Fibroblast of lung (primary cell): ENCODE measurements around the gene PHGDH. TPM values are rescaled to one million over a fixed set of nuclear protein-coding genes. Genes with fewer than 3 reads are reported as not detected.

Experiments used
- DNase-seq, 2 donors: peaks; one replicate each; pipeline versions ENCODE4 v3.0.0 to v3.0.0-alpha.2; 2010; ENCODE audit warnings: low read depth in 2 of 2
- H2AFZ ChIP-seq: 2 replicates; pipeline ENCODE4 v1.5.1; 2012; ENCODE audit warnings: low read length, control low read depth, inconsistent platforms
- H3K27ac ChIP-seq: 2 replicates; pipeline ENCODE4 v1.5.1; 2011; ENCODE audit warnings: low read length, control low read depth; ENCODE audit not compliant: insufficient read depth
- H3K27me3 ChIP-seq: 2 replicates; pipeline ENCODE4 v1.5.1; 2011; ENCODE audit warnings: mild to moderate bottlenecking, low read length; ENCODE audit not compliant: control insufficient read depth, insufficient read depth
- H3K36me3 ChIP-seq: 2 replicates; pipeline ENCODE4 v1.5.1; 2011; ENCODE audit warnings: low read length; ENCODE audit not compliant: control insufficient read depth, insufficient read depth
- H3K4me1 ChIP-seq: 2 replicates; pipeline ENCODE4 v1.5.1; 2011; ENCODE audit warnings: low read length; ENCODE audit not compliant: control insufficient read depth, insufficient read depth; ENCODE audit errors: extremely low read depth
- H3K4me2 ChIP-seq: 2 replicates; pipeline ENCODE4 v1.5.1; 2011; ENCODE audit warnings: low read length, control low read depth; ENCODE audit not compliant: insufficient read depth; ENCODE audit errors: extremely low read depth
- H3K4me3 ChIP-seq, 4 experiments: fragments of 200-600 bp in 1 of 4; sonication (generic) in 1 of 4; replicated peaks in 1 of 4; 2 replicates each; pipeline ENCODE4 v1.5.1; 2011 to 2016; ENCODE audit warnings: low read length in 4 of 4, low read depth in 3 of 4, mild to moderate bottlenecking in 3 of 4, control low read depth in 2 of 4, inconsistent platforms in 1 of 4, mixed read lengths in 1 of 4; ENCODE audit not compliant: insufficient read depth in 1 of 4; ENCODE audit errors: control extremely low read depth in 1 of 4
- H3K79me2 ChIP-seq: 2 replicates; pipeline ENCODE4 v1.5.1; 2012; ENCODE audit warnings: mild to moderate bottlenecking, low read length, inconsistent platforms; ENCODE audit not compliant: control insufficient read depth, insufficient read depth
- H3K9ac ChIP-seq: 2 replicates; pipeline ENCODE4 v1.5.1; 2011; ENCODE audit warnings: mild to moderate bottlenecking, low read length, control low read depth; ENCODE audit not compliant: insufficient read depth
- H3K9me3 ChIP-seq: 2 replicates; pipeline ENCODE4 v1.5.1; 2012; ENCODE audit warnings: low read depth, low read length; ENCODE audit not compliant: control insufficient read depth, insufficient read depth
- H4K20me1 ChIP-seq: 2 replicates; pipeline ENCODE4 v1.5.1; 2011; ENCODE audit warnings: low read length; ENCODE audit not compliant: control insufficient read depth, insufficient read depth; ENCODE audit errors: extremely low read depth
- EZH2 ChIP-seq: IDR thresholded peaks from 2 replicates; pipeline ENCODE4 v1.5.1; 2012; ENCODE audit warnings: low read length, control low read depth, mild to moderate bottlenecking; ENCODE audit errors: missing control alignments
- polyA plus RNA-seq, 2 donors: library from polyadenylated mRNA; depleted of rRNA in 1 of 2; stranded (reverse) in 1 of 2; unstranded in 1 of 2; fragments of >200 nt; gene quantifications; 2 replicates each; pipeline ENCODE4 v1.2.1, GENCODE V29; 2011 to 2012; ENCODE audit warnings: missing spikeins in 1 of 2
- total RNA-seq: library from RNA; depleted of rRNA; stranded (reverse); fragments of >200 nt; gene quantifications from 2 replicates; pipeline ENCODE4 v1.2.1, GENCODE V29; 2014
- TF ChIP-seq, protein P1 (sequence below), 2 donors: IDR thresholded peaks in 1 of 2; conservative IDR thresholded peaks in 1 of 2; 1 replicate in 1 of 2; 2 replicates in 1 of 2; pipeline ENCODE4 v1.5.1; 2011 to 2012; ENCODE audit warnings: low read length in 2 of 2, control low read depth in 1 of 2, inconsistent platforms in 1 of 2, low read depth in 1 of 2, mild to moderate bottlenecking in 1 of 2

Gene PHGDH
- total and polyA plus RNA-seq, 2 donors (not counting 1 experiment from before 2014, with no cell fraction given): 44.3 to 201 TPM

DNA sequence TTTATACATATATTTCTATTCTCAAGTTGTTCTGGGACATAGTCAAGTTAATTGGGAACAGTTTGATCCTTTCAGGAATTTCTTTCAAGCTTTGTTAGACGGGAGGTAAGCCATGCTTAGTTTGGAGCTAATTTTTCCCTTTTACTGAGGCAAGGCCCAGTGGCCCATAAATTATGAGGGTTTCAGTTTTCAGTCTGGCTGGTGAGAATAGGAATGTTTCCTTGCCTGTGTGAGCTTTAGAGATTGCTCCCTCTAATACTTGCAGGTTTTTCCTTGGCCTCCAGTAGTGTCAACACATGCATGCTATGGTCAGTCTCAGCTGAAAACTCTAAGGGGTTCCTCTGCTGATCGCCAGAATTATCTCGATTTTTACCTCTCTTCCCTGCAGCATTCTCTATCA, 14.1 kb upstream of the PHGDH start:
- Histone ChIP-seq H3K36me3 (no peaks in the 10 kb centered on the region), H3K4me1 (no peaks in the 10 kb centered on the region), H4K20me1 (no peaks in the 10 kb centered on the region), H3K9ac (no peak overlapping the region), H3K4me3 (no peak overlapping the region), H3K27ac (no peak overlapping the region), H3K79me2 (no peaks in the 10 kb centered on the region), H3K27me3 (no peaks in the 10 kb centered on the region), H2AFZ (no peak overlapping the region), H3K4me2 (no peak overlapping the region), H3K9me3 (no peaks in the 10 kb centered on the region)
- TF ChIP-seq, protein P1, sequence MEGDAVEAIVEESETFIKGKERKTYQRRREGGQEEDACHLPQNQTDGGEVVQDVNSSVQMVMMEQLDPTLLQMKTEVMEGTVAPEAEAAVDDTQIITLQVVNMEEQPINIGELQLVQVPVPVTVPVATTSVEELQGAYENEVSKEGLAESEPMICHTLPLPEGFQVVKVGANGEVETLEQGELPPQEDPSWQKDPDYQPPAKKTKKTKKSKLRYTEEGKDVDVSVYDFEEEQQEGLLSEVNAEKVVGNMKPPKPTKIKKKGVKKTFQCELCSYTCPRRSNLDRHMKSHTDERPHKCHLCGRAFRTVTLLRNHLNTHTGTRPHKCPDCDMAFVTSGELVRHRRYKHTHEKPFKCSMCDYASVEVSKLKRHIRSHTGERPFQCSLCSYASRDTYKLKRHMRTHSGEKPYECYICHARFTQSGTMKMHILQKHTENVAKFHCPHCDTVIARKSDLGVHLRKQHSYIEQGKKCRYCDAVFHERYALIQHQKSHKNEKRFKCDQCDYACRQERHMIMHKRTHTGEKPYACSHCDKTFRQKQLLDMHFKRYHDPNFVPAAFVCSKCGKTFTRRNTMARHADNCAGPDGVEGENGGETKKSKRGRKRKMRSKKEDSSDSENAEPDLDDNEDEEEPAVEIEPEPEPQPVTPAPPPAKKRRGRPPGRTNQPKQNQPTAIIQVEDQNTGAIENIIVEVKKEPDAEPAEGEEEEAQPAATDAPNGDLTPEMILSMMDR (conservative IDR thresholded peaks at IDR 0.05 in 1 of 2, IDR thresholded peaks at IDR 0.05 in 1 of 2; ENCODE audit: low read depth in 1 of 2, low read length in 2 of 2): no peak
- TF ChIP-seq EZH2: no peak
- no peak for DNase-seq

DNA sequence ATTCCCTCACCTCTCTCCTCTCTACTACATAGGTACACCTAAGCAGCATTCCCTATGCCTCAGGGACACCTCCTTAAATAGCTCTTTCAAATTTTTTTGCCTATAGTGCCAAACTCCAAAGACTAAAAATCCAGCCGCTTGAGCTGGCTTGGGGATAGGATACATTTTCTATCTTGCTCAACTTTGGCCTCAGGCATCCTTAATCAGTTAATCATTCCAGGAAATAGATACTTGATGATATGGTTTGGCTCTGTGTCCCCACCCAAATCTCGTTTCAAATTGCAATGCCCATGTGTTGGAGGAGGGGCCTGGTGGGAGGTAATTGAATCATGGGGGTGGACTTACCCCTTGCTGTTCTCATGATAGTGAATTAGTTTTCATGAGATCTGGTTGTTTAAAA, 11.4 kb upstream of the PHGDH start:
- Histone ChIP-seq H3K27me3 (no peaks in the 10 kb centered on the region), H3K79me2 (no peaks in the 10 kb centered on the region), H3K36me3 (no peaks in the 10 kb centered on the region), H3K4me1 (no peaks in the 10 kb centered on the region), H3K9me3 (no peaks in the 10 kb centered on the region), H3K9ac (no peak overlapping the region), H3K27ac (no peak overlapping the region), H4K20me1 (no peaks in the 10 kb centered on the region), H3K4me2 (no peak overlapping the region), H3K4me3 (no peak overlapping the region), H2AFZ (no peak overlapping the region)
- DNase-seq: no peak
- TF ChIP-seq, protein P1 (conservative IDR thresholded peaks at IDR 0.05 in 1 of 2, IDR thresholded peaks at IDR 0.05 in 1 of 2; ENCODE audit: low read depth in 1 of 2, low read length in 2 of 2): no peak
- no peak for TF ChIP-seq EZH2

DNA sequence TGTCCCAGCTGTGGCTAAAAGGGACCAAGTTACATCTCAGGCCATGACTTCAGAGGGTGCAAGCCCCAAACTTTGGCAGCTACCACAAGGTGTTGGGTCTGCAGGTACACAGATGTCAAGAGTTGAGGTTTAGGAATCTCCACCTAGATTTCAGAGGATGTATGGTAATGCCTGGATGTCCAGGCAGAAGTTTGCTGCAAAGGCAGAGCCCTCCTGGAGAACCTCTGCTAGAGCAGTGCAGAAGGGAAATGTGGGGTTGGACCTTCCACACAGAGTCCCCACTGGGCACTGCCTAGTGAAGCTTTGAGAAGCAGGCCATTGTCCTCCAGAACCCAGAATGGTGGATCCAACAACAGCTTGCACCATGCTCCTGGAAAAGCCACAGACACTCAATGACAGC, 10.1 kb upstream of the PHGDH start:
- no peak overlapping the region for H3K27ac ChIP-seq
- no peaks in the 10 kb centered on the region for H4K20me1 ChIP-seq
- H3K4me2 ChIP-seq: no peak overlapping the region
- H3K9ac ChIP-seq: no peak overlapping the region
- H3K4me1 ChIP-seq: no peaks in the 10 kb centered on the region
- TF ChIP-seq, protein P1 (conservative IDR thresholded peaks at IDR 0.05 in 1 of 2, IDR thresholded peaks at IDR 0.05 in 1 of 2; ENCODE audit: low read depth in 1 of 2, low read length in 2 of 2): no peak
- TF ChIP-seq EZH2: no peak
- H2AFZ ChIP-seq: no peak overlapping the region
- H3K79me2 ChIP-seq: no peaks in the 10 kb centered on the region
- no peaks in the 10 kb centered on the region for H3K36me3 ChIP-seq
- no peak overlapping the region for H3K4me3 ChIP-seq
- H3K27me3 ChIP-seq: no peaks in the 10 kb centered on the region
- DNase-seq: no peak
- no peaks in the 10 kb centered on the region for H3K9me3 ChIP-seq
